Ovary (tissue), 9 donors: ENCODE data around the gene FNDC11. TPM values are rescaled to one million over a fixed set of nuclear protein-coding genes. Genes with fewer than 3 reads are reported as not detected.

Experiments used
- DNase-seq, 5 donors: peaks; one replicate each; pipeline ENCODE4 v3.0.0-alpha.2; 2019 to 2020
- H3K27ac ChIP-seq, 2 donors: fragments of 200-600 bp; one replicate each; pipeline versions ENCODE4 v1.5.1 to v1.8.0; 2019 to 2022
- H3K27me3 ChIP-seq: fragments of 200-600 bp; one replicate; pipeline ENCODE4 v1.8.0; 2022
- H3K36me3 ChIP-seq: fragments of 200-600 bp; sonication (generic); one replicate; pipeline ENCODE4 v1.5.1; 2019
- H3K4me1 ChIP-seq: one replicate; pipeline ENCODE4 v1.8.1; 2013; ENCODE audit warnings: mild to moderate bottlenecking, moderate library complexity; ENCODE audit not compliant: insufficient read depth
- H3K4me3 ChIP-seq: fragments of 200-600 bp; sonication (generic); one replicate; pipeline ENCODE4 v1.5.1; 2017
- H3K9me3 ChIP-seq, 2 donors: fragments of 200-600 bp in 1 of 2; sonication (generic) in 1 of 2; one replicate each; pipeline versions ENCODE4 v1.5.1 to v1.8.1; 2013 to 2019; ENCODE audit warnings: mild to moderate bottlenecking in 1 of 2, moderate library complexity in 1 of 2
- CTCF ChIP-seq, 3 donors: fragments of 450-650 bp in 2 of 3; fragments of 200-600 bp in 1 of 3; IDR thresholded peaks; one replicate each; pipeline versions ENCODE4 v1.5.1 to v1.8.0; 2016 to 2022; ENCODE audit warnings: antibody characterized with exemption in 3 of 3, mild to moderate bottlenecking in 1 of 3
- EP300 ChIP-seq: sonication (generic); formaldehyde crosslinking; IDR thresholded peaks from one replicate; pipeline ENCODE4 v1.6.1; 2017; ENCODE audit warnings: antibody characterized with exemption
- POLR2A ChIP-seq: fragments of 450-650 bp; IDR thresholded peaks from one replicate; pipeline ENCODE4 v1.6.1; 2017; ENCODE audit warnings: antibody characterized with exemption, mild to moderate bottlenecking, moderate library complexity
- WGBS, 3 donors: extraction: QIAGEN DNeasy Blood & Tissue Kit in 1 of 3; methylation state at CpG; one replicate each; pipeline versions ENCODE4 v1.1.5 to v1.1.7; 2013 to 2017; 5-methylcytosine and 5-hydroxymethylcytosine counted together
- intact Hi-C, 4 donors: fragments of 100-400 bp; cut with DNase I; formaldehyde crosslinking; loops; one replicate each; pipeline versions ENCODE4 v1.11.0 to v1.15.1; 2022 to 2023
- polyA plus RNA-seq, 2 donors: library from polyadenylated mRNA; stranded (reverse); fragments of 200-250 nt in 1 of 2; fragments of 350-450 nt in 1 of 2; fragmentation: Illumina TruSeq in 1 of 2; extraction: RNeasy Lipid Tissue Mini Kit (QIAGEN cat#74804) in 1 of 2; gene quantifications; one replicate each; pipeline ENCODE4 v1.2.3, GENCODE V29; 2013 to 2014
- total RNA-seq, 7 donors: library from RNA; depleted of rRNA in 2 of 7; stranded (reverse); fragments of >200 nt in 2 of 7; fragmentation: NEBNext Ultra II Directional in 3 of 7; extraction: Animal tissue kit (Norgen Biotek cat#: 25700) in 3 of 7; gene quantifications; one replicate each; pipeline versions ENCODE4 v1.1.0 to v1.2.4, GENCODE V29; 2016 to 2023
- donor health status: DM: no; HTN: no; CAD: no; lungs with moderate emphysema.
- donor health status: DM: no; HTN: no; CAD: no.
- donor health status: Bipolar disorder and iron deficiency.
- donor health status: DM: yes; HTN: yes; CAD: no.
- donor health status: DM: no; HTN: no; CAD: no.
- donor health status: DM: yes; HTN: yes; CAD: no.

FNDC11 gene
- total and polyA plus RNA-seq, 9 donors: 0.10 to 5.5 (median 0.35) TPM; not detected in 2

GRCh38 chr20:63552481-63553249 lies 1.3 kb upstream of the FNDC11 start:
- Histone ChIP-seq H3K27ac (no peak overlapping the region), H3K36me3 (no peaks in the 10 kb centered on the region), H3K27me3 (no peaks in the 10 kb centered on the region), H3K9me3 (no peaks in the 10 kb centered on the region), H3K4me3 (no peak overlapping the region), H3K4me1 (peaks cover 1% of the 10 kb centered on the region)
- intact Hi-C loops: loop anchor here in 1 of 4 donors (10.0 kb wide), 1 partner anchor 332 kb away; no protein-coding TSS in a partner anchor
- TF ChIP-seq POLR2A (no peak), EP300 (no peak), CTCF (IDR thresholded peaks at IDR 0.05) (no peak)
- DNase-seq: no peak
- 45 to 54% (median 49%) methylated on average over 15 of the region's 15 CpGs for WGBS, 3 donors

- no peaks in the 10 kb centered on the region for H3K27me3 ChIP-seq
- WGBS, 3 donors: 1 to 2% (median 1%) methylated on average over 33 to 37 of the region's 37 CpGs
- H3K4me1 ChIP-seq: peaks cover 1% of the 10 kb centered on the region
- H3K36me3 ChIP-seq: no peaks in the 10 kb centered on the region
- no peak for TF ChIP-seq CTCF (IDR thresholded peaks at IDR 0.05)
- TF ChIP-seq EP300: no peak
- no peak for TF ChIP-seq POLR2A
- peak overlapping the region; percentile 39 for H3K4me3 ChIP-seq
- no peak overlapping the region for H3K27ac ChIP-seq
- intact Hi-C loops: loop anchor here in 1 of 4 donors (10.0 kb wide), 1 partner anchor 331 kb away; no protein-coding TSS in a partner anchor
- DNase-seq: peak; percentile 55 to 85 (median 75)
- no peaks in the 10 kb centered on the region for H3K9me3 ChIP-seq
Measured at GRCh38 chr20:63553251-63553932, 567 bp upstream of the FNDC11 start.

- no peaks in the 10 kb centered on the region for H3K9me3 ChIP-seq
- intact Hi-C loops: loop anchor here in 1 of 4 donors (10.0 kb wide), 1 partner anchor 330 kb away; no protein-coding TSS in a partner anchor
- H3K27ac ChIP-seq: no peak overlapping the region
- TF ChIP-seq CTCF (IDR thresholded peaks at IDR 0.05) (no peak), EP300 (no peak), POLR2A (no peak)
- 72 to 77% (median 76%) methylated on average over 38 of the region's 38 CpGs for WGBS, 3 donors
- H3K4me1 ChIP-seq: peaks cover 1% of the 10 kb centered on the region
- no peaks in the 10 kb centered on the region for H3K27me3 ChIP-seq
- H3K36me3 ChIP-seq: no peaks in the 10 kb centered on the region
- peak overlapping the region; percentile 39 for H3K4me3 ChIP-seq
- DNase-seq: no peak
Measured at GRCh38 chr20:63554361-63555278, 661 bp downstream of the FNDC11 start.
